Measurements from ENCODE around the gene FANCI. TPM values are rescaled to one million over a fixed set of nuclear protein-coding genes. Genes with fewer than 3 reads are reported as not detected.
A peak's percentile ranks its signal among the peaks of the same experiment; 100 is the strongest.

Gene FANCI
- total and polyA plus RNA-seq, 2 experiments from 2014 or later, result 63.6 to 66.8 TPM

GRCh38 chr15:89333959-89334509, 90.3 kb downstream of the FANCI start:
- Histone ChIP-seq H3K79me2 (replicated peaks; ENCODE audit: insufficient read depth) (peaks cover 32% of the 10 kb centered on the region), H4K20me1 (replicated peaks; ENCODE audit: insufficient read depth) (peaks cover 23% of the 10 kb centered on the region)

More at GRCh38 chr15:89333959-89334509, 90.3 kb downstream of the FANCI start:
- Histone ChIP-seq H3K4me2 (peak overlapping the region; percentile 96), H3F3A (replicated peaks; ENCODE audit: low read depth) (0 out of 2 replicates have a peak, but pooled peaks cover 3% of the 10 kb centered on the region), H3K36me3 (ENCODE audit: insufficient read depth) (peaks cover 26% of the 10 kb centered on the region), H3K4me3 (peak overlapping the region; percentile 94), H3K27me3 (ENCODE audit: insufficient read depth) (peaks cover 9% of the 10 kb centered on the region), H2AFZ (no peak overlapping the region), H3K9me2 (ENCODE audit: insufficient read depth) (no peaks in the 10 kb centered on the region), H3K4me1 (ENCODE audit: insufficient read depth) (peaks cover 13% of the 10 kb centered on the region; the same call in 1 of the 2 replicates), H3K27ac (ENCODE audit: low read depth) (no peak overlapping the region)
- Mint-ChIP-seq H3K9me3 (peaks cover 5% of the 10 kb centered on the region), H3K4me3 (peak overlapping the region; percentile 79), H3K27me3 (ENCODE audit: insufficient read depth, low read depth, poor library complexity) (peaks cover 24% of the 10 kb centered on the region), H3K27ac (no peak overlapping the region), H3K36me3 (ENCODE audit: low read depth) (peaks cover 42% of the 10 kb centered on the region), H3K4me1 (peaks cover 22% of the 10 kb centered on the region)
- DNase-seq (ENCODE audit: low spot score), result no peak
- TF ChIP-seq, protein P1, sequence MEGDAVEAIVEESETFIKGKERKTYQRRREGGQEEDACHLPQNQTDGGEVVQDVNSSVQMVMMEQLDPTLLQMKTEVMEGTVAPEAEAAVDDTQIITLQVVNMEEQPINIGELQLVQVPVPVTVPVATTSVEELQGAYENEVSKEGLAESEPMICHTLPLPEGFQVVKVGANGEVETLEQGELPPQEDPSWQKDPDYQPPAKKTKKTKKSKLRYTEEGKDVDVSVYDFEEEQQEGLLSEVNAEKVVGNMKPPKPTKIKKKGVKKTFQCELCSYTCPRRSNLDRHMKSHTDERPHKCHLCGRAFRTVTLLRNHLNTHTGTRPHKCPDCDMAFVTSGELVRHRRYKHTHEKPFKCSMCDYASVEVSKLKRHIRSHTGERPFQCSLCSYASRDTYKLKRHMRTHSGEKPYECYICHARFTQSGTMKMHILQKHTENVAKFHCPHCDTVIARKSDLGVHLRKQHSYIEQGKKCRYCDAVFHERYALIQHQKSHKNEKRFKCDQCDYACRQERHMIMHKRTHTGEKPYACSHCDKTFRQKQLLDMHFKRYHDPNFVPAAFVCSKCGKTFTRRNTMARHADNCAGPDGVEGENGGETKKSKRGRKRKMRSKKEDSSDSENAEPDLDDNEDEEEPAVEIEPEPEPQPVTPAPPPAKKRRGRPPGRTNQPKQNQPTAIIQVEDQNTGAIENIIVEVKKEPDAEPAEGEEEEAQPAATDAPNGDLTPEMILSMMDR (conservative IDR thresholded peaks at IDR 0.05; ENCODE audit: low read depth in 2 of 2), result no peak
- no peak for TF ChIP-seq STAT1 (IDR thresholded peaks at IDR 0.05; ENCODE audit: unreplicated experiment)
- no peak for TF ChIP-seq POLR2AphosphoS5 (IDR thresholded peaks at IDR 0.05; ENCODE audit: low read depth)
- TF ChIP-seq ZNF114 (CRISPR knock-in tag; IDR thresholded peaks at IDR 0.05), result no peak
- TF ChIP-seq JUNB (IDR thresholded peaks at IDR 0.05; ENCODE audit: unreplicated experiment), result no peak
- no peak for TF ChIP-seq EZH2phosphoT487 (IDR thresholded peaks at IDR 0.05; ENCODE audit: unreplicated experiment)
- TF ChIP-seq CREB1 (CRISPR knock-in tag; IDR thresholded peaks at IDR 0.05; ENCODE audit: low read depth), result no peak
- TF ChIP-seq ZNF331 (CRISPR knock-in tag; IDR thresholded peaks at IDR 0.05; ENCODE audit: low read depth), result no peak
- TF ChIP-seq, protein P2, sequence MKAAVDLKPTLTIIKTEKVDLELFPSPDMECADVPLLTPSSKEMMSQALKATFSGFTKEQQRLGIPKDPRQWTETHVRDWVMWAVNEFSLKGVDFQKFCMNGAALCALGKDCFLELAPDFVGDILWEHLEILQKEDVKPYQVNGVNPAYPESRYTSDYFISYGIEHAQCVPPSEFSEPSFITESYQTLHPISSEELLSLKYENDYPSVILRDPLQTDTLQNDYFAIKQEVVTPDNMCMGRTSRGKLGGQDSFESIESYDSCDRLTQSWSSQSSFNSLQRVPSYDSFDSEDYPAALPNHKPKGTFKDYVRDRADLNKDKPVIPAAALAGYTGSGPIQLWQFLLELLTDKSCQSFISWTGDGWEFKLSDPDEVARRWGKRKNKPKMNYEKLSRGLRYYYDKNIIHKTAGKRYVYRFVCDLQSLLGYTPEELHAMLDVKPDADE (IDR thresholded peaks at IDR 0.05), result no peak
- TF ChIP-seq, protein P3, sequence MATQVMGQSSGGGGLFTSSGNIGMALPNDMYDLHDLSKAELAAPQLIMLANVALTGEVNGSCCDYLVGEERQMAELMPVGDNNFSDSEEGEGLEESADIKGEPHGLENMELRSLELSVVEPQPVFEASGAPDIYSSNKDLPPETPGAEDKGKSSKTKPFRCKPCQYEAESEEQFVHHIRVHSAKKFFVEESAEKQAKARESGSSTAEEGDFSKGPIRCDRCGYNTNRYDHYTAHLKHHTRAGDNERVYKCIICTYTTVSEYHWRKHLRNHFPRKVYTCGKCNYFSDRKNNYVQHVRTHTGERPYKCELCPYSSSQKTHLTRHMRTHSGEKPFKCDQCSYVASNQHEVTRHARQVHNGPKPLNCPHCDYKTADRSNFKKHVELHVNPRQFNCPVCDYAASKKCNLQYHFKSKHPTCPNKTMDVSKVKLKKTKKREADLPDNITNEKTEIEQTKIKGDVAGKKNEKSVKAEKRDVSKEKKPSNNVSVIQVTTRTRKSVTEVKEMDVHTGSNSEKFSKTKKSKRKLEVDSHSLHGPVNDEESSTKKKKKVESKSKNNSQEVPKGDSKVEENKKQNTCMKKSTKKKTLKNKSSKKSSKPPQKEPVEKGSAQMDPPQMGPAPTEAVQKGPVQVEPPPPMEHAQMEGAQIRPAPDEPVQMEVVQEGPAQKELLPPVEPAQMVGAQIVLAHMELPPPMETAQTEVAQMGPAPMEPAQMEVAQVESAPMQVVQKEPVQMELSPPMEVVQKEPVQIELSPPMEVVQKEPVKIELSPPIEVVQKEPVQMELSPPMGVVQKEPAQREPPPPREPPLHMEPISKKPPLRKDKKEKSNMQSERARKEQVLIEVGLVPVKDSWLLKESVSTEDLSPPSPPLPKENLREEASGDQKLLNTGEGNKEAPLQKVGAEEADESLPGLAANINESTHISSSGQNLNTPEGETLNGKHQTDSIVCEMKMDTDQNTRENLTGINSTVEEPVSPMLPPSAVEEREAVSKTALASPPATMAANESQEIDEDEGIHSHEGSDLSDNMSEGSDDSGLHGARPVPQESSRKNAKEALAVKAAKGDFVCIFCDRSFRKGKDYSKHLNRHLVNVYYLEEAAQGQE (IDR thresholded peaks at IDR 0.05; ENCODE audit: unreplicated experiment), result no peak
- no peak for TF ChIP-seq EZH2 (IDR thresholded peaks at IDR 0.05; ENCODE audit: low read depth, unreplicated experiment)
- no peak for TF ChIP-seq NANOG (IDR thresholded peaks at IDR 0.05; ENCODE audit: borderline replicate concordance)
- no peak for TF ChIP-seq ZNF462 (CRISPR knock-in tag; IDR thresholded peaks at IDR 0.05)
- peak; percentile 10; the same call in 2 of the 3 replicates for ATAC-seq

Measured in GM23338 (cell line).